ENCODE measurements around the gene MRPL11.

GRCh38 chr11:66465373-66466224, 27.0 kb upstream of the MRPL11 start:
- TF ChIP-seq CTCF (optimal IDR thresholded peaks at IDR 0.05 in 1 of 3, IDR thresholded peaks at IDR 0.05 in 1 of 3, conservative IDR thresholded peaks at IDR 0.05 in 1 of 3; ENCODE audit: extremely low read depth in 1 of 3, insufficient read depth in 2 of 3, low read length in 3 of 3) (no peak), EZH2 (IDR thresholded peaks at IDR 0.05; ENCODE audit: low read length) (no peak)
